ENCODE data around the gene PRKCA.
"Not testable (repeated sequence)": the region's sequence is repeated elsewhere in the genome, so short reads cannot be mapped to it uniquely, and the experiment has no call there.

Gene PRKCA

GRCh38 chr17:66398059-66398458, 95.6 kb downstream of the PRKCA start:
- peak overlapping the region in 1 of 2 donors; percentile 60 for H3K27ac Mint-ChIP-seq
- H3K4me1 Mint-ChIP-seq = peaks cover 93% of the 10 kb centered on the region
- DNase-seq (no peak), ATAC-seq (no peak)
- H3K9me3 Mint-ChIP-seq = peaks cover 12 to 13% of the 10 kb centered on the region in 2 donors
- peak overlapping the region; percentile 9 to 70 for H3K4me3 Mint-ChIP-seq
- no peaks in the 10 kb centered on the region for H3K27me3 Mint-ChIP-seq

GRCh38 chr17:66398617-66399016, 96.2 kb downstream of the PRKCA start:
- ATAC-seq = no peak
- H3K4me1 Mint-ChIP-seq = peaks cover 93% of the 10 kb centered on the region
- peaks cover 12 to 13% of the 10 kb centered on the region in 2 donors for H3K9me3 Mint-ChIP-seq
- peak overlapping the region; percentile 60 to 72 for H3K27ac Mint-ChIP-seq
- peak overlapping the region; percentile 56 to 72 for H3K4me3 Mint-ChIP-seq
- DNase-seq = no peak
- H3K27me3 Mint-ChIP-seq = no peaks in the 10 kb centered on the region

- ATAC-seq (peak; percentile 87), DNase-seq (peak in 1 of 2 donors; percentile 8)
- H3K27ac Mint-ChIP-seq = peak overlapping the region; percentile 67 to 72
- H3K9me3 Mint-ChIP-seq = peaks cover 6 to 12% of the 10 kb centered on the region in 2 donors
- H3K4me3 Mint-ChIP-seq = peak overlapping the region; percentile 56 to 72
- H3K4me1 Mint-ChIP-seq = peaks cover 93% of the 10 kb centered on the region
- H3K27me3 Mint-ChIP-seq = no peaks in the 10 kb centered on the region
These were observed 97.0 kb downstream of the PRKCA start for GRCh38 chr17:66399441-66399840.

- H3K27ac Mint-ChIP-seq, H3K27me3 Mint-ChIP-seq, DNase-seq, H3K9me3 Mint-ChIP-seq, ATAC-seq: not testable (repeated sequence)
- Mint-ChIP-seq H3K4me3 (peak overlapping the region in 1 of 2 donors; percentile 25), H3K4me1 (peaks cover 92% of the 10 kb centered on the region)
These were observed 97.8 kb downstream of the PRKCA start for GRCh38 chr17:66400041-66400688.

- peak overlapping the region in 1 of 2 donors; percentile 2 for H3K4me3 Mint-ChIP-seq
- no peak for ATAC-seq
- DNase-seq = no peak
- H3K9me3 Mint-ChIP-seq = peaks cover 0 to 5% of the 10 kb centered on the region in 2 donors
- H3K27me3 Mint-ChIP-seq = no peaks in the 10 kb centered on the region
- no peak overlapping the region for H3K27ac Mint-ChIP-seq
- peaks cover 92% of the 10 kb centered on the region for H3K4me1 Mint-ChIP-seq
These were observed 98.3 kb downstream of the PRKCA start for GRCh38 chr17:66400698-66401097.

GRCh38 chr17:66401364-66401763, 99.0 kb downstream of the PRKCA start:
- H3K4me3 Mint-ChIP-seq = no peak overlapping the region
- no peaks in the 10 kb centered on the region for H3K27me3 Mint-ChIP-seq
- H3K4me1 Mint-ChIP-seq = peaks cover 92% of the 10 kb centered on the region
- no peak overlapping the region for H3K27ac Mint-ChIP-seq
- no peak for DNase-seq
- ATAC-seq = no peak
- H3K9me3 Mint-ChIP-seq = peaks cover 0 to 5% of the 10 kb centered on the region in 2 donors

GRCh38 chr17:66403846-66404556, 101.6 kb downstream of the PRKCA start:
- peak overlapping the region in 1 of 2 donors; percentile 53 for H3K27ac Mint-ChIP-seq
- H3K4me3 Mint-ChIP-seq = peak overlapping the region; percentile 37 to 48

GRCh38 chr17:66405836-66406677, 103.6 kb downstream of the PRKCA start:
- H3K4me3 Mint-ChIP-seq = peak overlapping the region; percentile 74 to 81
- ATAC-seq = no peak
- H3K4me1 Mint-ChIP-seq = peaks cover 87% of the 10 kb centered on the region
- H3K9me3 Mint-ChIP-seq = no peaks in the 10 kb centered on the region
- peak overlapping the region in 1 of 2 donors; percentile 92 for H3K27ac Mint-ChIP-seq
- no peaks in the 10 kb centered on the region for H3K27me3 Mint-ChIP-seq
- no peak for DNase-seq

More at GRCh38 chr17:66403846-66404556, 101.6 kb downstream of the PRKCA start:
- Mint-ChIP-seq H3K4me1 (peaks cover 93% of the 10 kb centered on the region), H3K27me3 (no peaks in the 10 kb centered on the region), H3K9me3 (no peaks in the 10 kb centered on the region)
- no peak for DNase-seq
- ATAC-seq = no peak

- no peaks in the 10 kb centered on the region for H3K9me3 Mint-ChIP-seq
- peak; percentile 82 for ATAC-seq
- H3K4me1 Mint-ChIP-seq = peaks cover 84% of the 10 kb centered on the region
- no peaks in the 10 kb centered on the region for H3K27me3 Mint-ChIP-seq
- peak overlapping the region; percentile 91 to 92 for H3K27ac Mint-ChIP-seq
- peak overlapping the region; percentile 74 to 81 for H3K4me3 Mint-ChIP-seq
- DNase-seq = peak in 1 of 2 donors; percentile 13
These were observed 104.6 kb downstream of the PRKCA start for GRCh38 chr17:66406701-66407644.

GRCh38 chr17:66407864-66408263, 105.5 kb downstream of the PRKCA start:
- Mint-ChIP-seq H3K4me1 (peaks cover 84% of the 10 kb centered on the region), H3K4me3 (no peak overlapping the region), H3K27me3 (no peaks in the 10 kb centered on the region), H3K9me3 (no peaks in the 10 kb centered on the region), H3K27ac (peak overlapping the region; percentile 27 to 92)
- DNase-seq = no peak
- no peak for ATAC-seq

- H3K27ac Mint-ChIP-seq = peak overlapping the region in 1 of 2 donors; percentile 80
- H3K9me3 Mint-ChIP-seq = no peaks in the 10 kb centered on the region
- ATAC-seq (peak; percentile 54), DNase-seq (peak in 1 of 2 donors; percentile 24)
- no peak overlapping the region for H3K4me3 Mint-ChIP-seq
- peaks cover 86% of the 10 kb centered on the region for H3K4me1 Mint-ChIP-seq
- H3K27me3 Mint-ChIP-seq = no peaks in the 10 kb centered on the region
These were observed 109.1 kb downstream of the PRKCA start for GRCh38 chr17:66411520-66411919.

GRCh38 chr17:66412857-66413558, 110.6 kb downstream of the PRKCA start:
- no peak for DNase-seq
- no peak for ATAC-seq
- Mint-ChIP-seq H3K4me1 (peaks cover 81% of the 10 kb centered on the region), H3K4me3 (no peak overlapping the region), H3K9me3 (no peaks in the 10 kb centered on the region), H3K27me3 (no peaks in the 10 kb centered on the region), H3K27ac (peak overlapping the region; percentile 37 to 79)

GRCh38 chr17:66413559-66414520, 111.4 kb downstream of the PRKCA start:
- no peak for DNase-seq
- ATAC-seq = no peak
- H3K4me1 Mint-ChIP-seq = peaks cover 78% of the 10 kb centered on the region
- peak overlapping the region in 1 of 2 donors; percentile 32 for H3K4me3 Mint-ChIP-seq
- no peaks in the 10 kb centered on the region for H3K9me3 Mint-ChIP-seq
- no peaks in the 10 kb centered on the region for H3K27me3 Mint-ChIP-seq
- H3K27ac Mint-ChIP-seq = no peak overlapping the region

Data from stimulated activated naive CD8-positive, alpha-beta T cell treated with anti-CD3 and anti-CD28 coated beads, Interleukin-15, amount 100 ng/mL, for 72 hours (primary cell).